Mesendoderm (in vitro differentiated cells): ENCODE results near the gene TIMM22.

Source experiments
- DNase-seq: peaks from one replicate; pipeline ENCODE4 v3.0.0; 2013
- H2AK5ac ChIP-seq: 2 replicates; pipeline ENCODE4 v1.6.1; 2013; ENCODE audit warnings: low read length, inconsistent platforms
- H2BK120ac ChIP-seq: 2 replicates; pipeline ENCODE4 v1.6.1; 2013; ENCODE audit warnings: low read depth, mild to moderate bottlenecking, low read length, moderate library complexity, mixed read lengths
- H2BK15ac ChIP-seq: replicated peaks from 2 replicates; pipeline ENCODE4 v1.6.1; 2013; ENCODE audit warnings: low read depth, mild to moderate bottlenecking, moderate library complexity
- H2BK5ac ChIP-seq: 2 replicates; pipeline ENCODE4 v1.6.1; 2013; ENCODE audit warnings: low read length, inconsistent platforms
- H3K18ac ChIP-seq: 2 replicates; pipeline ENCODE4 v1.6.1; 2013; ENCODE audit warnings: mild to moderate bottlenecking, low read length, mixed read lengths
- H3K23ac ChIP-seq: one replicate; pipeline ENCODE4 v1.6.1; 2013; ENCODE audit warnings: low read length
- H3K27ac ChIP-seq: 2 replicates; pipeline ENCODE4 v1.5.1; 2013; ENCODE audit warnings: low read depth, mild to moderate bottlenecking, inconsistent platforms, low read length, moderate library complexity
- H3K27me3 ChIP-seq: 2 replicates; pipeline ENCODE4 v1.6.1; 2013; ENCODE audit warnings: low read length, control low read depth, mild to moderate bottlenecking, inconsistent platforms; ENCODE audit not compliant: insufficient read depth, poor library complexity
- H3K36me3 ChIP-seq: 2 replicates; pipeline ENCODE4 v1.6.1; 2013; ENCODE audit warnings: low read length, inconsistent platforms; ENCODE audit not compliant: control insufficient read depth, insufficient read depth
- H3K4ac ChIP-seq: one replicate; pipeline ENCODE4 v1.6.1; 2013; ENCODE audit warnings: low read depth, mild to moderate bottlenecking, low read length, moderate library complexity
- H3K4me1 ChIP-seq: 2 replicates; pipeline ENCODE4 v1.6.1; 2013; ENCODE audit warnings: low read depth, low read length, inconsistent platforms; ENCODE audit not compliant: control insufficient read depth
- H3K4me2 ChIP-seq: 2 replicates; pipeline ENCODE4 v1.6.1; 2013; ENCODE audit warnings: low read length
- H3K4me3 ChIP-seq: 2 replicates; pipeline ENCODE4 v1.5.1; 2013; ENCODE audit warnings: mild to moderate bottlenecking, low read length
- H3K56ac ChIP-seq: one replicate; pipeline ENCODE4 v1.6.1; 2013; ENCODE audit warnings: low read length
- H3K79me1 ChIP-seq: 2 replicates; pipeline ENCODE4 v1.6.1; 2013; ENCODE audit warnings: low read length, inconsistent platforms
- H3K79me2 ChIP-seq: 2 replicates; pipeline ENCODE4 v1.6.1; 2013; ENCODE audit warnings: mild to moderate bottlenecking, low read length; ENCODE audit not compliant: control insufficient read depth, insufficient read depth
- H3K9ac ChIP-seq: 2 replicates; pipeline ENCODE4 v1.6.1; 2013; ENCODE audit warnings: low read length, inconsistent platforms
- H4K5ac ChIP-seq: one replicate; pipeline ENCODE4 v1.6.1; 2013; ENCODE audit warnings: low read length
- H4K8ac ChIP-seq: one replicate; pipeline ENCODE4 v1.6.1; 2013; ENCODE audit warnings: low read depth, mild to moderate bottlenecking, control low read depth, low read length, moderate library complexity
- WGBS: extraction: QIAGEN DNeasy Blood & Tissue Kit; methylation state at CpG from one replicate; pipeline ENCODE4 v1.1.7; 2013; ENCODE audit warnings: low lambda C conversion rate, missing lambda C conversion rate; ENCODE audit not compliant: insufficient coverage; ENCODE audit errors: extremely low coverage; 5-methylcytosine and 5-hydroxymethylcytosine counted together

Gene TIMM22

GRCh38 chr17:1021147-1021546 is 24.2 kb downstream of the TIMM22 start:
- no peaks in the 10 kb centered on the region for H3K4me1 ChIP-seq
- WGBS: no CpG with 5 or more reads among the region's 17 CpGs
- DNase-seq: no peak
- H3K79me1 ChIP-seq: no peaks in the 10 kb centered on the region
- H2AK5ac ChIP-seq: no peak overlapping the region
- H2BK5ac ChIP-seq: no peak overlapping the region
- H4K5ac ChIP-seq: no peak overlapping the region
- no peak overlapping the region for H2BK120ac ChIP-seq
- H3K4ac ChIP-seq: no peak overlapping the region
- H3K79me2 ChIP-seq: no peaks in the 10 kb centered on the region
- no peak overlapping the region for H3K56ac ChIP-seq
- no peak overlapping the region for H3K27ac ChIP-seq
- no peak overlapping the region for H4K8ac ChIP-seq
- H3K4me3 ChIP-seq: no peak overlapping the region
- no peaks in the 10 kb centered on the region for H3K36me3 ChIP-seq
- no peak overlapping the region for H3K4me2 ChIP-seq
- H3K23ac ChIP-seq: no peak overlapping the region
- H3K27me3 ChIP-seq: no peaks in the 10 kb centered on the region
- H3K18ac ChIP-seq: no peak overlapping the region
- H3K9ac ChIP-seq: no peak overlapping the region
- H2BK15ac ChIP-seq: no peak overlapping the region

DNA sequence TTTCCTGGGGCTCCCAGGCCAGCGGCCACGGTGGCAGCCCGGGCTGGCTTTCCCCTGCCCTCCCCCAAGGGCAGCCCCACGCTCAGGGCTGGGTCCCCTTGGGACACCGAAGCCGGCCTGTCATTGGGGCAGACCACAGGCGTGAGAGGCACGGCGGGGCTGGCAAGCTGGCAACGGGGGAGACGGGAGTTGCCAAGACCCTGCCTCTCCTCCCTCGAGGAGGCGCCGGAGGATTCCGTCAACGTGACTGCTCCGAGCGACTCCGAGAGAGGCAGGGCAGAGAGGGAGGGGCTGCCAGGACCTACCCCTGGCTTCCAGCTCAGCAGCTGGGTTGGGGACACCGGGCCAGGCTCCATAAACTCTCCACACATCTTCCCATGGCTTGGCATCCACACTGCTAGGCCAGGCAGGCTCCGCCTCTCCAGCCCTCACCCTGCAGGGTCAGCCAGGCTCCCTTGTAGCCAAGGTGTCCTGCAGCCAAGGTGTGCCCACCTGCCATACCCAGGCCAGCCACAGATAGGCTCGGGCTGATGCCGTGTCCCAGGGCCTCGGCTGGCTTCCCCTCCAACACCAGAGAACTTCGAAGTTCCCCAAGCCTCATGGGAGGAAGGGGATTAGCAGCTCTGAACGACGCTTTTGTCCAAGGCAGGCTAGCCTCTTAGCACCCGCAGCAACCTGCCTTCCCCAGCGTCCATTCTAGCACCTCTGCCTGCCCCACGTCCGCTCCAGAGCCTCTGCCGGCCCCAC is 25.5 kb downstream of the TIMM22 start:
- no peak overlapping the region for H2BK120ac ChIP-seq
- no peaks in the 10 kb centered on the region for H3K36me3 ChIP-seq
- no CpG with 5 or more reads among the region's 32 CpGs for WGBS
- no peak overlapping the region for H4K8ac ChIP-seq
- H3K27me3 ChIP-seq: no peaks in the 10 kb centered on the region
- H2BK15ac ChIP-seq: no peak overlapping the region
- no peak overlapping the region for H3K4me2 ChIP-seq
- peak overlapping the region; percentile 7 for H3K56ac ChIP-seq
- H3K9ac ChIP-seq: no peak overlapping the region
- no peaks in the 10 kb centered on the region for H3K79me2 ChIP-seq
- no peaks in the 10 kb centered on the region for H3K4me1 ChIP-seq
- H3K79me1 ChIP-seq: no peaks in the 10 kb centered on the region
- no peak overlapping the region for H3K23ac ChIP-seq
- no peak overlapping the region for H3K4me3 ChIP-seq
- no peak overlapping the region for H3K27ac ChIP-seq
- DNase-seq: no peak
- H4K5ac ChIP-seq: no peak overlapping the region
- no peak overlapping the region for H2AK5ac ChIP-seq
- H3K4ac ChIP-seq: no peak overlapping the region
- H3K18ac ChIP-seq: no peak overlapping the region
- no peak overlapping the region for H2BK5ac ChIP-seq

DNA sequence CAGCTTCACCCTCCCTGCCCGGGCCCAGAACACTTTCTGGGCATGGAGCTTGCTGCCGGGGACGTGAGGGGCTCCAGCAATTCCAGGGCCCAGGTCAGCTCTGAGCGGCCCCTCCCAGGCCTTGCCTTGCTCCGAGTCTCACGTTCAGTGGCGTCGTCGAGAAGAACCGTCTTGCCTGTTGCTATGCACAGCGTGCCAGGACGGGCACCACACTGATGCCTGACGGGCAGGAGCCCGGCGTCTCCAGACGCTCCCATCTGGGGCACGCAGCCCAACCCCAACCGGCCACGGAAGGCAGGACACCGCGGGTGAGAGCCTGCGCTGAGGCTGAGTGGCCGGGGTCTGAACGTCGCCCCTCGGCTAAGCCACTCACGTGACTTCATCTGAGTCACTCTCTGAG is 27.1 kb downstream of the TIMM22 start:
- Histone ChIP-seq H2AK5ac (no peak overlapping the region), H3K79me1 (no peaks in the 10 kb centered on the region), H3K4ac (no peak overlapping the region), H3K4me2 (no peak overlapping the region), H2BK5ac (no peak overlapping the region), H3K79me2 (no peaks in the 10 kb centered on the region), H2BK120ac (no peak overlapping the region), H3K36me3 (no peaks in the 10 kb centered on the region), H3K27ac (no peak overlapping the region), H3K23ac (no peak overlapping the region), H3K18ac (no peak overlapping the region), H4K5ac (no peak overlapping the region), H4K8ac (no peak overlapping the region), H3K27me3 (no peaks in the 10 kb centered on the region), H3K4me3 (no peak overlapping the region), H2BK15ac (no peak overlapping the region), H3K4me1 (no peaks in the 10 kb centered on the region), H3K56ac (no peak overlapping the region), H3K9ac (no peak overlapping the region)
- WGBS: no CpG with 5 or more reads among the region's 27 CpGs
- no peak for DNase-seq

DNA sequence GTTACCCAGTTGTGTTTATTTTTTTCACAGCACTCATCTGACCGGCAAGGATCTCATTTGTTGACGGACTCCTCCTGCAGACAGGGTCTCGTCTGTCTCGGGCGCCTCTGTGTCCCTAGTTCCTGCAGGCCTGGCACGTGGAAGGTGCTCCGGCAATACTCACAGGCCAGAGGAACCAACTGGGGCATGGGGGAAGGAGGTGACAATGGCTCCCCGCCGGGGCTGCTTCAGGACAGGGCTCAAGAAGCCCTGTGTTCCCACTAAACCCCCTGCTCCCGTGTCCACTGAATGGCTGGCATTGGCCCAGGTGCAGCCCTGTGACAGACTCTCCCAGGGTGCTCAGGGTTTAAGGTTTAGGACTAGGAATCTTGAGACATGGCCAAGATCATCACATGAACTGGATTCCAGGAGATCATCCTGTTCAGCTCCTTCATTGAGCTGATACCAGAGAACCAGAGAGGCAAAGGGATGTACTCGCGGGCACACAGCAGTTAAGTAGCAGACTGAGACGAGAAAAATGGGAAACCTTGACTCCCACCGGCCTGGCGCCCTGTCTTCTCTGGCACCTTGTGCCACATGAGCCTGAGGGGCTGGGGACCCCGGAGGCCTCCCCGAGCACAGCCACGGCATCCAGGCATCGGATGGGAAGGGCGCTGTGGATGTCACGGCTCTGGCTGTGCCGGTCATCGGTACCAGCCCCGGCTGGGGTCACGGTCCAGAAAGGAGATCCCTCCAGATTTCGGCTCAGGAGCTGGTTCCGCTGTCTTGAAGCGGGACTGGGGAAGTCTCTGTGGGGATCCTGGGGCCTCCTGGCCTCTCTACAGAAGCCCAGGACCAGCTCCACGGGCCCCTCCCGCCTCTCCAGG is 29.0 kb downstream of the TIMM22 start:
- Histone ChIP-seq H3K4me3 (no peak overlapping the region), H4K5ac (no peak overlapping the region)
- no CpG with 5 or more reads among the region's 30 CpGs for WGBS

DNA sequence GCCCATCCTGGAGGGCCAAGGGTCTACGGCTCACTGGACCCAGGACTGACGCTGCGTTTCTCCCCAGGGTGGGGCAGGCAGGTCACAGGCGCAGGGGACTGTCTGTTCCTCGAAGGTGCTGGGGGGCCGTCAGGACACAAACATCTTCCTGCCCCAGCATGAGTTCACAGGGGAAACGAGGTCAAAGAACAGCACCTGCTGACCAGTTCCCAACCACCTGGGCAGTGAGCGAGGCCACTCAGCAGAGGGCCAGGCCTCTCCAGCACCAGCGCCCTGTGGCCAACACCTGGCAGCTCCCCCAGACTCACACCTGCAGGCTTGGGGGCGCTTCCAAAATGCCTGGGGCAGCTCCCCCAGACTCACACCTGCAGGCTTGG is 29.7 kb downstream of the TIMM22 start:
- H3K23ac ChIP-seq: no peak overlapping the region
- no peak overlapping the region for H2AK5ac ChIP-seq
- no peak overlapping the region for H3K4me2 ChIP-seq
- H3K4me3 ChIP-seq: no peak overlapping the region
- no peak overlapping the region for H4K8ac ChIP-seq
- no peak overlapping the region for H2BK5ac ChIP-seq
- no peaks in the 10 kb centered on the region for H3K4me1 ChIP-seq
- H2BK120ac ChIP-seq: no peak overlapping the region
- no peak for DNase-seq
- no peaks in the 10 kb centered on the region for H3K79me1 ChIP-seq
- no peak overlapping the region for H3K56ac ChIP-seq
- H3K27ac ChIP-seq: no peak overlapping the region
- H2BK15ac ChIP-seq: no peak overlapping the region
- H3K4ac ChIP-seq: no peak overlapping the region
- no peaks in the 10 kb centered on the region for H3K27me3 ChIP-seq
- no peaks in the 10 kb centered on the region for H3K36me3 ChIP-seq
- no CpG with 5 or more reads among the region's 10 CpGs for WGBS
- no peak overlapping the region for H3K18ac ChIP-seq
- no peak overlapping the region for H3K9ac ChIP-seq
- H4K5ac ChIP-seq: no peak overlapping the region
- H3K79me2 ChIP-seq: no peaks in the 10 kb centered on the region

More for the DNA sequence above, 29.0 kb downstream of the TIMM22 start:
- H3K27me3 ChIP-seq: no peaks in the 10 kb centered on the region
- H3K18ac ChIP-seq: no peak overlapping the region
- H3K23ac ChIP-seq: no peak overlapping the region
- no peak for DNase-seq
- H3K9ac ChIP-seq: no peak overlapping the region
- no peaks in the 10 kb centered on the region for H3K36me3 ChIP-seq
- no peak overlapping the region for H2AK5ac ChIP-seq
- H4K8ac ChIP-seq: no peak overlapping the region
- H2BK120ac ChIP-seq: no peak overlapping the region
- H3K79me2 ChIP-seq: no peaks in the 10 kb centered on the region
- no peaks in the 10 kb centered on the region for H3K79me1 ChIP-seq
- no peak overlapping the region for H3K4ac ChIP-seq
- no peak overlapping the region for H2BK15ac ChIP-seq
- no peak overlapping the region for H3K4me2 ChIP-seq
- H3K27ac ChIP-seq: no peak overlapping the region
- no peaks in the 10 kb centered on the region for H3K4me1 ChIP-seq
- no peak overlapping the region for H2BK5ac ChIP-seq
- no peak overlapping the region for H3K56ac ChIP-seq
